Stimulated activated naive CD8-positive, alpha-beta T cell treated with anti-CD3 and anti-CD28 coated beads, Interleukin-15, Interleukin-2, amounts not matched to agents 100 ng/mL and 50 ng/mL, for 24 hours (primary cell): ENCODE data around the gene CEP128.

Experiments used
- H3K27ac Mint-ChIP-seq: one replicate; pipeline ENCODE4 v1.8.0; 2021; ENCODE audit warnings: mild to moderate bottlenecking, mixed read lengths
- H3K27me3 Mint-ChIP-seq: one replicate; pipeline ENCODE4 v1.8.0; 2021; ENCODE audit warnings: mixed read lengths
- H3K36me3 Mint-ChIP-seq: one replicate; pipeline ENCODE4 v1.8.0; 2021; ENCODE audit warnings: low read depth, mixed read lengths
- H3K4me1 Mint-ChIP-seq: one replicate; pipeline ENCODE4 v1.8.0; 2021; ENCODE audit warnings: low read depth, mixed read lengths
- H3K4me3 Mint-ChIP-seq: one replicate; pipeline ENCODE4 v1.8.0; 2021; ENCODE audit warnings: mild to moderate bottlenecking, mixed read lengths
- H3K9me3 Mint-ChIP-seq: one replicate; pipeline ENCODE4 v1.8.0; 2021; ENCODE audit warnings: mixed read lengths

Gene CEP128

DNA sequence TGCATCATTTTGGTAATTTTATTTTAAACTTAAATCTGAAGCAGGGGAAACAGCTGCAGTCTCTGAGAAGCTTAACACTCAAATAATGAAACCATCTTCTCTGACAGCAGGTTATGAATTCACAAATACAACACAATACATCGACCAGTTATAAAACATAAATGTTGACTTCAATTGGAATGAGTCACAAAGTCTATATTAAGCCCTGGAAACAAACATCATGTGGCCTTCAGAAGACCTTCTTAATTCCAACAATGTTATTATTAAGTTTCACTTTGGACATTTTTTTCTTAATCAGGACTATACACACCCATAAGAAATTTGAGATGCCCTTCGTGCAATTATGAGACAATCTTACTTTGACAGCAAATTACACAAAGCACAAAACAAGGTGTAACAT is 68.9 kb downstream of the CEP128 start:
- Mint-ChIP-seq H3K4me1 (no peaks in the 10 kb centered on the region), H3K27ac (no peak overlapping the region), H3K9me3 (peaks cover 21% of the 10 kb centered on the region), H3K4me3 (no peak overlapping the region), H3K27me3 (no peaks in the 10 kb centered on the region), H3K36me3 (peaks cover 53% of the 10 kb centered on the region)

DNA sequence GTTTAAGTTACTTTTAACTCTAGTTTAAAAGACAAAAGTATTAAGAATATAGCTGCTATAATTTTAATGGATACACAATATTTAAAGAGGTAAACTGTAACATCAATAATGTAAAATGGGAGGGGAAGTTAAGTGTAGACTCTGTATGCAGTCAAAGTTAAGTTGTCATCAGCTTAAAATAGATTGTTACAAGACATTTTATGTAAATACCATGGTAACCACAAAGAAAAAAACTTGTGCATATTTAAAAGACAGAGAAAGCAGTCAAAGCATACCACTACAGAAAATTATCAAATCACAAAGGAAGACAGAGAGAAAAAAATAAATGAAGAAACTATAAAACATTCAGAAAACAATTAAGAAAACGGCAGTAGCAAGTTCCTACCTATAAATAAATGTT is 73.3 kb downstream of the CEP128 start:
- peaks cover 25% of the 10 kb centered on the region for H3K9me3 Mint-ChIP-seq
- H3K4me3 Mint-ChIP-seq: no peak overlapping the region

DNA sequence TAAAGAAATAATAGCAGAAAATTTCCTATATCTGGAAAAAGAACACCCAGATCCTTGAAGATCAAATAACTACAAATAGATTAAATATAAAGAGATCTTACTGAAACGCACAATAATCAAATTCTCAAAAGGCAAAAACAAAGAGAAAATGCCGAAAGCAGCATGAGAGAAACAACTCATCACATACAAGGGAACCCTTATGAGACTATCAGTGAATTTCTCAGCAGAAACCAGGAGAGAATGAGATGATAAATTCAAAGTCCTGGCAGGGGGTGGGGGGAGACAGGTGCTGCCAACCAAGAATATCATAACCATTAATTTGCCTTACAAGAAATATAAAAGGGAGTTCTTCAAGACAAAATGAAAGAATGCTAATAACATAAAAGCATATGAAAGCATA is 73.7 kb downstream of the CEP128 start:
- Mint-ChIP-seq H3K4me3 (no peak overlapping the region), H3K9me3 (peaks cover 25% of the 10 kb centered on the region), H3K27ac (no peak overlapping the region)

More for the DNA sequence above, 73.3 kb downstream of the CEP128 start:
- no peak overlapping the region for H3K27ac Mint-ChIP-seq
- no peaks in the 10 kb centered on the region for H3K27me3 Mint-ChIP-seq
- H3K4me1 Mint-ChIP-seq: no peaks in the 10 kb centered on the region
- peaks cover 47% of the 10 kb centered on the region for H3K36me3 Mint-ChIP-seq

DNA sequence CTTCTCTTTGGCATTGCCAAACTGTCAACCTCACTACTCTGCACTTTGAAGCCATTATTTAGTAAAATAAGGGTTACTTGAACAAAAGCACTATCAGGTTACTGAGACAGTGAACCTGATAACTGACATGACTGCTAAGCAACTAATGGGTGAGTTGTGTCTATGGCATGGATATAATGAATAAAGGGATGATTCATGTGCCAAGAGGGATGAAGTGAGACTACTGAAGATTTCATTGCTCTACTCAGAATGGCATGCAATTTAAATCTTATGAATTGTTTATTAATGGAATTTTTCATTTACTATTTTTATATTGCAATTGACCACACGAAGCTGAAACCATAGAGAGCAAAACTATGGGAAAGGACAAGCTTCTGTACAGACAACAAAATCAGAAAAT is 74.4 kb downstream of the CEP128 start:
- H3K4me3 Mint-ChIP-seq: no peak overlapping the region
- no peak overlapping the region for H3K27ac Mint-ChIP-seq
- no peaks in the 10 kb centered on the region for H3K4me1 Mint-ChIP-seq
- H3K36me3 Mint-ChIP-seq: peaks cover 47% of the 10 kb centered on the region
- H3K27me3 Mint-ChIP-seq: no peaks in the 10 kb centered on the region
- H3K9me3 Mint-ChIP-seq: peaks cover 25% of the 10 kb centered on the region

More for the DNA sequence above, 73.7 kb downstream of the CEP128 start:
- Mint-ChIP-seq H3K27me3 (no peaks in the 10 kb centered on the region), H3K4me1 (no peaks in the 10 kb centered on the region), H3K36me3 (peaks cover 47% of the 10 kb centered on the region)

DNA sequence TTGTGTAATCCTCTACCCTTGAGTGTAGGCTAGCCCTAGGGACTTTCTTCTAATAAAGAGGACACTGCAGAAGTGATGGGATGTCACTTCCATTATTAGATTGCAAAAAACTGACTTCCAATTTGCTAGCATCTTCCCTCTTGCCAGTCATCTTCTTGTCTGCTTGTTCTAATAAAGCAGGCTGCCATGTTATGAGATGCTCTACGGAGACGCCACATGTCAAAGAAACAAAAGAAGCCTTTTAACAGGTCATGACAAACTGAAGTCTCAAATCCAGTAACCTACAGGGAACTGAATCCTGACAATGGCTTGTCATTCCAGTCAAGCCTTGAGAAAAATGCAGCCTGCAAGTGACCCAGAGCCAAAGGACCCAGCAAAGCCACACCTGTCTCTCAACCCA is 76.0 kb downstream of the CEP128 start:
- Mint-ChIP-seq H3K27me3 (no peaks in the 10 kb centered on the region), H3K27ac (no peak overlapping the region), H3K9me3 (peaks cover 21% of the 10 kb centered on the region), H3K36me3 (peaks cover 41% of the 10 kb centered on the region), H3K4me3 (no peak overlapping the region), H3K4me1 (no peaks in the 10 kb centered on the region)

DNA sequence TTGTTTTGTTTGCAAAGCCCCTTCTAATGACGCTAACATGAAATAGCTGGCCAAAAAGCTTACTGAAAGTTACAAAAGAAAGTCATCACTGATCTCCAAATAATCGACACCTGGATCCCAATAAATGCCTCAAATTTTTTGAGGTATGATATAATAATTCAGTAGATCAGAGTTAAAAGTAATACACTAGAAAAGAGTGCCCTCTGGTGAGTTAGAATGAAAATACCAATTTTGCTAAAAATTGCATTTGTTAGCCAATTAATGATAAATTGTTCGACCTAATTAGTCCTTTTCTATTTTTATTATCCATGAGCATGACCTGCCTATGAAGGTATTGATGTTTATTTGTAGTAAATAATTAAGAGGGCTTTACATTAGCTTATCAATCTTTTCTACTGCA is 78.6 kb downstream of the CEP128 start:
- Mint-ChIP-seq H3K36me3 (peaks cover 20% of the 10 kb centered on the region), H3K4me3 (no peak overlapping the region), H3K9me3 (peaks cover 6% of the 10 kb centered on the region), H3K27ac (no peak overlapping the region), H3K4me1 (no peaks in the 10 kb centered on the region), H3K27me3 (no peaks in the 10 kb centered on the region)

DNA sequence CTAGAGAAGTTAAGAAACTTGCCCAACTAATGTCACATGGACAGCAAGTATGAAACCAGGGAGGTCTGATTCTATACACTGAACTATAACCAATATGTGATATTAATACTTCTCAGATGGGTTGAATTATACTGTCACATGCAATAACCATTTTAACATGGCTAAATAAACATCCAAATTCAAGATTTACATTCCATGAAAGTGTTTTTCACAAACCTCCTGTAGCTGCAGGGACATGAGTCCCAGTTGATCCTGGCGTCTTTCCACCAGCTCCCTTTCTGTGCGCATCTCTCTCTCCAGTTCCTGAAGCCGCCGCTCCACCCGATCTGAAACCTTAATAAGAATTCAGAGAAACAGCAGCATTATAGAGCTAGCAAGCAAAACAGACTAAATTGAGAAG is 79.0 kb downstream of the CEP128 start:
- H3K27ac Mint-ChIP-seq: no peak overlapping the region
- H3K36me3 Mint-ChIP-seq: peaks cover 16% of the 10 kb centered on the region
- H3K9me3 Mint-ChIP-seq: peaks cover 3% of the 10 kb centered on the region
- H3K4me1 Mint-ChIP-seq: no peaks in the 10 kb centered on the region
- no peaks in the 10 kb centered on the region for H3K27me3 Mint-ChIP-seq
- H3K4me3 Mint-ChIP-seq: no peak overlapping the region

DNA sequence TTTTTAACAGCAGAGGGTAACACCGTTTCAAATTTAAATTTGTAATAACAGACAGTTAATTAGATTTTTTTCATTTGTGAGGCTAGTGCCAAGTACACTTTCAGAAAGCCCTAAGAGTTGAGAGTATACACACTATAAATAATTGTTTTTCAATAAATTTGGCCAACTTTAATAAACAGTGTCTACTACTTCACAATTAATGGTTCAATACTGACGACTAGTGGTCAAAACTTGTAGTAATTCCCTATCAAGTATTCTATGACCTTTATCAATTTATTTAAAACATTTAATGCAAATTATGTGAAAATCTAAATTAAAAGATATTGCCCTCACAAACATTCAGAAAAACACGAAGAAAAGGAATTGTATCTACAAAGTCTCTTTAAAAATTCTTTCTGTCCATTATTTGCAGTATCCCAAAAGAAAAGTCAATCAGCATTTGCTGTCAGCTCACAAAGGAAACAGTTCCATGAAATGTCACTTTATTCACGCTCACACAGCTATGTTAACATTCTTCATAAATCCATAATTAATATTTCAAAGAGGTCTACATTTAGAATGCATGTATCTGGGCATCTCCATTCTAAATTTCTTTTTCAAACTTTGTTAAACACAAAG is 91.2 kb downstream of the CEP128 start:
- H3K27ac Mint-ChIP-seq: no peak overlapping the region
- H3K27me3 Mint-ChIP-seq: no peaks in the 10 kb centered on the region
- no peaks in the 10 kb centered on the region for H3K36me3 Mint-ChIP-seq
- no peak overlapping the region for H3K4me3 Mint-ChIP-seq
- no peaks in the 10 kb centered on the region for H3K4me1 Mint-ChIP-seq
- no peaks in the 10 kb centered on the region for H3K9me3 Mint-ChIP-seq

DNA sequence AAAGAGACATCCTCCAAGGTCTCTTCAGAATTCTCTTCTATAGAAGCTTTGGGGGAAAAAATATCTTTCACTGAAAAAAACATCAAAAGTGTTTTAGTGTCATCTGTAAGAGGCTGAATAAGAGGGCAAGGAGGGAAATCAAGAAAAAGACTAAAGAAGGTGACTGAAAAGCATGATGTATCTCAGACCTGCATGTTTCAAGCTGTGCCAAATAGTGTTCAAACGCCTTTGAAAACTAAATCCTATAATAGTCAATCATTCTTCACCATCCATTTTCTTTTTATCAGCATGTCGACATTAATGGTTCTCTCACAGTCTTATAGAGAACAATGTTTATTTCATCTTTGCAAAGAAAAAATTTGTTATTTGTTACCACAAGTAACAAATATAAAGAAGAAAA is 94.5 kb downstream of the CEP128 start:
- Mint-ChIP-seq H3K27me3 (no peaks in the 10 kb centered on the region), H3K36me3 (no peaks in the 10 kb centered on the region), H3K9me3 (no peaks in the 10 kb centered on the region), H3K4me3 (no peak overlapping the region), H3K4me1 (no peaks in the 10 kb centered on the region), H3K27ac (no peak overlapping the region)

DNA sequence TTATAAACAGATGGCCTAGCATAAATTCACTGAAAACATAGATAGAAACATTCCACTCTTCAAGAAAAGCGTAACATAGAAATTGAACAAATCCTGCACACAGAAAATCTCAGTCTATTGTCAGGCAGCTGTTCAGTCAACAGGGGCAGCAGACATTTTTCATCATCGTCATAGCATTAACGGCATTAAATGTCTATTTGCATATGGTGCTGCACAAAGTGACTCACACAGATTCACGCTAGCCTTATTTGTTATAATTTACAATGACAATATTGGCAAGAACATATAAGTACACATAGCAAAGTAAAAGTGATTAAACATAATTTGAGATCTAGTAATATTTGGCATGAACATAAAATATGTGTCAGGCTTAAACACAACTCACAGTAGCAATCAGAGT is 95.7 kb downstream of the CEP128 start:
- H3K27me3 Mint-ChIP-seq: no peaks in the 10 kb centered on the region
- H3K4me3 Mint-ChIP-seq: no peak overlapping the region
- H3K9me3 Mint-ChIP-seq: no peaks in the 10 kb centered on the region
- no peaks in the 10 kb centered on the region for H3K36me3 Mint-ChIP-seq
- H3K4me1 Mint-ChIP-seq: no peaks in the 10 kb centered on the region
- no peak overlapping the region for H3K27ac Mint-ChIP-seq

DNA sequence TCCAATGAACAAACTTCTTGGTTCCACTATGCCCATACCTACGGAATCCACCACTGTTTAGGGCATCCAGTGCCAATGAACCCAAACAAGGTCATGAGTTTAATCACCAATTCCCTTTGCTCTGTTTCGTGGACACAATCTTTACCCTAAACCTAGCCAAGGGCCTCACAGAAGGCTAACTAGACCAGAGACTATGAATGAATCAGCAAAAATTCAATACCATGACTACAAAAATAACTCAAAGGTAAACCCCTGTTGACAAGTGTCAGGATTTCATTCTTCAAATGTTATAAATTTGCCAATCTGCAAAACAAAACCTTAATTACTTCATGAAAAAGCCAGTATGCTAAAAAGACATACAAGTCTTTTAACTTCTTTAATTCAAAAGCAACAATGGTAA is 96.7 kb downstream of the CEP128 start:
- no peaks in the 10 kb centered on the region for H3K27me3 Mint-ChIP-seq
- no peak overlapping the region for H3K4me3 Mint-ChIP-seq
- no peaks in the 10 kb centered on the region for H3K36me3 Mint-ChIP-seq
- H3K9me3 Mint-ChIP-seq: no peaks in the 10 kb centered on the region
- H3K4me1 Mint-ChIP-seq: no peaks in the 10 kb centered on the region
- H3K27ac Mint-ChIP-seq: no peak overlapping the region

DNA sequence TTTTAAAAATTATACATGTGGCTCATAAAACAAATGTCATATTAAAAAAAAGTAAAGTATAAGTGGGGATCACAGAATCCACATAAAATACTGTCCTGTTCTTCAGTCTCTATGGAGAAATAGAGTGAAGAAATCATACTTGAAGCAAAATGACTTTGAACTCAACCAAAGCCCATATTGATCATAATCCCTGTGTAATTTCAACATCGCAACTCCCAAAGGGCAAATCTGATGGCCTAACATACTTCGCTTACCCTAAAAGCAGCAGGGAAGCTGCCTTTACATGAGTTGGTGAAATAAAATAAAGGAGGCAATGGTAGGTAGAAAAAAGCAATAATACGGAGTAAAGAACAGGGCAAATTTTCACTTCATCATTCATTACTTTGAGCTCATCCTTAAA is 101.8 kb downstream of the CEP128 start:
- Mint-ChIP-seq H3K36me3 (peaks cover 11% of the 10 kb centered on the region), H3K4me3 (no peak overlapping the region), H3K4me1 (no peaks in the 10 kb centered on the region), H3K9me3 (no peaks in the 10 kb centered on the region), H3K27me3 (no peaks in the 10 kb centered on the region), H3K27ac (no peak overlapping the region)

DNA sequence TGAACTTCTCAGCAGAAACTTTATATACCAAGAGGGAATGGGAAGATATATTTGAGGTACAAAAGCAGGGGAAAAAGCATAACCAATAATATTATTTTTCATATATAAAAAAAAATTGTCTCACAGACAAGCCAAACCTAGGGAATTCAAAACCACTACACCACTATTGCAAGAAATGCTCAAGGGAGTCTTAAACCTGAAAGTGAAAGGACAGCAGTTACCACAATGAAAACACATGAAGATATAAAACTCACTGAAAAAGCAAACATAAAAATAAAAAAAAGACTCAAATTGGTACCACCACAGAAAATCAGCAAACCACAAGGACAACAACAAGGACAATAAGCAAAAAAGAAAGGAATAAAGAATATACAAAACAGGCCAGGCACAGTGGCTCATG is 131.9 kb downstream of the CEP128 start:
- H3K36me3 Mint-ChIP-seq: peaks cover 28% of the 10 kb centered on the region
- H3K27ac Mint-ChIP-seq: no peak overlapping the region
- H3K9me3 Mint-ChIP-seq: peaks cover 22% of the 10 kb centered on the region
- H3K4me3 Mint-ChIP-seq: no peak overlapping the region
- no peaks in the 10 kb centered on the region for H3K27me3 Mint-ChIP-seq
- H3K4me1 Mint-ChIP-seq: no peaks in the 10 kb centered on the region

DNA sequence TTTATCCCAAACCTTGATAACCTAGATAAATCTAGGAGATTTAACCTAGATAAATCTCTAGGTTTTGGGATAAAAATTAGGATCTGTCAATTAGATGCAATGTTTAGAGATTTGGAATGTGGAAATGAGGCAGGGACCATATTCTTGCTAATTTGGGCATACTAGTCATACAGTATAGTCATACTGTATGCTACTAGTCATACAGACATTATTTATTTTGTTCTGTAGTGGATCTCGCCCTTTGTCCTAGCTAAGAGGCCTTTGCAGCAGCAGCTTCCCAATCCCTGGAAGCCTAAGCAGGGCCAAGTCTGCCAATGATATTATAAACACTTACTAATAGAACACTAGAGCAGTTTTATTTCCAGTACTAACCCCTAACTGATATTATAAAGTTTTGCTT is 136.4 kb downstream of the CEP128 start:
- H3K9me3 Mint-ChIP-seq: peaks cover 24% of the 10 kb centered on the region
- H3K4me1 Mint-ChIP-seq: no peaks in the 10 kb centered on the region
- H3K27me3 Mint-ChIP-seq: no peaks in the 10 kb centered on the region
- H3K36me3 Mint-ChIP-seq: peaks cover 31% of the 10 kb centered on the region
- no peak overlapping the region for H3K4me3 Mint-ChIP-seq
- H3K27ac Mint-ChIP-seq: no peak overlapping the region

DNA sequence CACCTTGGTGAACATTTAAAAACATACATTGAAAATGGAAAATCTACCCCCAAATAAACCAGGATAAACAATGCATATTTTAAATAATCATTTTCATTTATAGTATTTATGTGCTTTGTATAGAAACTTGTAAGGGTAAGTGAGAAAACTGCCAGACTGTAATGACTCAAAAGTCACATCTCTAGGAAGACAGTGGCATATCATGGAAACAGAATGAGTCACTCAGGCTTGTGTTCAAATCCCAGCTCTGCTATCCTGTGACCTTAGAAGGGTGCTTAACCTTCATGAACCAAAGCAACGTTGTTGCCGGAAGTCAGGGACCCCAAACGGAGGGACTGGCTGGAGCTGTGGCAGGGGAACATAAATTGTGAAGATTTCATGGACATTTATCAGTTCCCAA is 142.7 kb downstream of the CEP128 start:
- no peak overlapping the region for H3K27ac Mint-ChIP-seq
- H3K4me1 Mint-ChIP-seq: no peaks in the 10 kb centered on the region
- no peak overlapping the region for H3K4me3 Mint-ChIP-seq
- peaks cover 11% of the 10 kb centered on the region for H3K9me3 Mint-ChIP-seq
- H3K36me3 Mint-ChIP-seq: peaks cover 28% of the 10 kb centered on the region
- H3K27me3 Mint-ChIP-seq: no peaks in the 10 kb centered on the region

DNA sequence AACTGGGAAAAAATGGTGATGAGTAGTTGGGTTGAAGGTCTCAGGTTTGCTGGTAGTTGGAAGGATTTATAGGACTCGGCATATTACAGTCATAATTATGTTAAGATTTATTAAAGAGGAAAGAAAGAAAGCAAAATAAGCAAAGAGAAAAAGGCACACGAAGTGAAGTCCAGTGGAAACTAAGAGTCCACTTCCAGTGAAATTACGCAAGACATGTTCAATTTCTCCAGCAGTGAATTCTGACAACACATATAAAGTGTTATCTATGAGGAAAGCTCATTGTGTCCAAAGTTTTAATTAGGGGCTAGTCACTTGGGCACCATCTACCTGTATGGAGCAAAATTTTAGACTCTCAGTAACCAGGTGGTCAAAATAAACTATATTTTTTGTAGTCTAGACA is 143.3 kb downstream of the CEP128 start:
- no peaks in the 10 kb centered on the region for H3K4me1 Mint-ChIP-seq
- peaks cover 11% of the 10 kb centered on the region for H3K9me3 Mint-ChIP-seq
- H3K4me3 Mint-ChIP-seq: no peak overlapping the region
- peaks cover 28% of the 10 kb centered on the region for H3K36me3 Mint-ChIP-seq
- no peaks in the 10 kb centered on the region for H3K27me3 Mint-ChIP-seq
- no peak overlapping the region for H3K27ac Mint-ChIP-seq
